Stimulated activated CD4-positive, alpha-beta T cell treated with anti-CD3 and anti-CD28 coated beads, TNF-alpha, amount 100 ng/mL, for 4 hours (primary cell): ENCODE data around the gene CPSF7.
A peak's percentile ranks its signal among the peaks of the same experiment; 100 is the strongest.
"Not testable (repeated sequence)": the region's sequence is repeated elsewhere in the genome, so short reads cannot be mapped to it uniquely, and the experiment has no call there.

Experiments
- DNase-seq, 3 experiments: peaks; one replicate each; pipeline ENCODE4 v3.0.0-alpha.2; 2020; ENCODE audit warnings: low read depth in 3 of 3

The CPSF7 gene, protein sequence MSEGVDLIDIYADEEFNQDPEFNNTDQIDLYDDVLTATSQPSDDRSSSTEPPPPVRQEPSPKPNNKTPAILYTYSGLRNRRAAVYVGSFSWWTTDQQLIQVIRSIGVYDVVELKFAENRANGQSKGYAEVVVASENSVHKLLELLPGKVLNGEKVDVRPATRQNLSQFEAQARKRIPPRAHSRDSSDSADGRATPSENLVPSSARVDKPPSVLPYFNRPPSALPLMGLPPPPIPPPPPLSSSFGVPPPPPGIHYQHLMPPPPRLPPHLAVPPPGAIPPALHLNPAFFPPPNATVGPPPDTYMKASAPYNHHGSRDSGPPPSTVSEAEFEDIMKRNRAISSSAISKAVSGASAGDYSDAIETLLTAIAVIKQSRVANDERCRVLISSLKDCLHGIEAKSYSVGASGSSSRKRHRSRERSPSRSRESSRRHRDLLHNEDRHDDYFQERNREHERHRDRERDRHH

DNA sequence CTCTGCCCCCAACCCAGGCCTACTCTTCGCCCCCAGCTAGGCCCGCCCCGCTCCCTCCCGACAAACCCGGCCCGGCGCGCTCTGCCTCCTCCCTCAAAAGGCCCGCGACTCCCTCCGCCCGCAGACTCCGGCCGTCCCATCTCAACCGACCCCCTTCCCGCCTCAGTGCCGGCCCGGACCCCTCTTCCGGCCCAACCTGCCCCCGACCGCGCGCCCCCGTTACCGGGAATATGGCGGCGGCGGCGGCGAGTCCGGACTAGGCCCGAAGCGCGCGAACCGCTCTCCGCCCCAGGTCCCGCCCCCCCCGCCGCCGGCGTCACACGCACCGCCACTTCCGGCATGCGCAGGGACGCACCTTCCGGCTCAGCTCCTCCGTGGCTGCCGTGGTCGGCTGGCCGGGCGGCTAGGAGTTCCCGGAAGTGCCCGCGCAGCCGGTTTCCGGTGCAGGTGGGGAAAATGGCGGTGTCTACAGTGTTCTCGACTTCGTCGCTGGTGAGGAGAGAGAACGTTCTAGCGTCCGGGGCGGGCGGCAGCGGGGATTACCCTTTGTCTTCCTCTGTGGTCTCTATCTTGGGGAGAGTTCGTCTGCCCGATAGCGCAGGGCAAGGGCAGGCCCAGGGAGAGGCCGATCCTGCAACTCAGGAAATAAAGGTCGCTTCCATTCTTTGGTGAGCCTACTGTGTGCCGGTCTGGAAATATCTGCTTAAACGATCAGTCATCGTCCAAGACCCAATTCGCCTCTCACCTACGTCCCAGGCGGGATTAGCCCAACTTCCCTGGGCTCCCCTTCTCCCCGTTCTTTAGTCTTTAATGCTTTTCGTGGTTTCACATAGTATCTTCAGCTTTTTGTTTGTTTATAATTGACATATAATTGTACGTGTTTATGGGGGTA is at the start of gene CPSF7, which contains the start of gene SDHAF2:
Gene CPSF7 (minus strand): TSS at position 285 of the 892 bp plus-strand sequence. CDS start 740 bp downstream, outside the sequence.
Gene SDHAF2 (plus strand): TSS at position 434 of the 892 bp plus-strand sequence. CDS start 23 bp downstream, at position 457.
- DNase-seq: peak; percentile 94 to 97 (median 94)

DNA sequence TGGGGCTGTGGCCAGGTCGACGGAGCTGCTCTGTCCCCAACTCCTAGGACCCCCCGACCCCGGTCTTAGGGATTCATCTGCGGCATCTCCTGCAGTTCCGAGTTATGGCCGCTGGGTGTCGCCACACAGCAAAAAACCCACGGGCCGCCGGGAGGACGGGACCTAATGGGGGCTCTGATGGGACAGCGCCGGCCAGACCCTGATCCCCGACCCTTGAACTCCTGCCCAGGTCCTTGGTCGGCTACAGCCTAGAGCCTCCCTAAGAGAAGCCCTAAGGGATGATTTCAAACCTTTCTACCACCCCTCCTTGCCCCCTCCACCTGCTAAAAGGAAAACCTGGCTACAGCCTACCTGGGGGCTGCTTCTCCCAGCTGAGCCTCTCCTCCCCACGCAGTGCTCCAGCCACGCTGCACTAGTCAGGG is 48.0 kb upstream of the CPSF7 start:
- DNase-seq: peak; percentile 21 to 31 (median 28)

DNA sequence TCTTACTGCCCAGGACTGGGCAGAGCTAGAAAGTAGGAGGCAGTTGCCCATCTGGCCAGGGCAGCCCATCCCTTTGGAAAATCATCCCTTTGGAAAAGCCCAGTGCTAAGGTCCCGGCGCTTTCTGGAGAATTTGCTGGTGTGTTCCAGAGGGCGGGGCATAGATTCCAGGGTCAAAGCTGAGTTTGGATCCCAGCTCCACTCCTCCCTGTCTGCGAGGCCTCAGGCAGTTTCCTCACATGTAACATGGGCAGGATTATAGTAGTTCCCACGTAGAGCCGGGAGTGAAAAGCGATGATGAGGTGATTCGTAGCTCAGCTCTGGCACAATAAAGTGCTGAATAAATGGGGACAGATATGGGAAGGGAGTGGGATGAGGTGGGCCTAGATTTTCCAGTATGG is 47.4 kb upstream of the CPSF7 start:
- no peak for DNase-seq

DNA sequence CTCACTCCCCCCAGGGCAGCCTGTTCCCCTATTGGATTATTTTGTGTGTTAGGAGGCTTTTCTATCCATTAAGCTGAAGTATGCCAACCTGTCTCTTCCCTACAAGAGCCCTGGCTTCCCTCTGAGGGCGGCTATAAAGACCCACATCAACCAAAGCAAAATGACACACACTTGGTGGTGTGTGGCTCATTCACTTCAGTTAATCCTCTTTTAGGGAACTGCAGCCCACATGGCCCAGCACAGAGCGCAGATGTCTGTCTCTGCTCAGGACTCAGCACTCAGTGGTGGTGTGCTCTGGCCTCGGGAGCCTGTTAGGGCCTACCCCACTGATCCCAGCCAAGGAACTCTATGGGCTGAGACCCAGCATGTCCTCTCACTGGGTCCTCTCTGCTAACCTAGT is 46.6 kb upstream of the CPSF7 start:
- no peak for DNase-seq

DNA sequence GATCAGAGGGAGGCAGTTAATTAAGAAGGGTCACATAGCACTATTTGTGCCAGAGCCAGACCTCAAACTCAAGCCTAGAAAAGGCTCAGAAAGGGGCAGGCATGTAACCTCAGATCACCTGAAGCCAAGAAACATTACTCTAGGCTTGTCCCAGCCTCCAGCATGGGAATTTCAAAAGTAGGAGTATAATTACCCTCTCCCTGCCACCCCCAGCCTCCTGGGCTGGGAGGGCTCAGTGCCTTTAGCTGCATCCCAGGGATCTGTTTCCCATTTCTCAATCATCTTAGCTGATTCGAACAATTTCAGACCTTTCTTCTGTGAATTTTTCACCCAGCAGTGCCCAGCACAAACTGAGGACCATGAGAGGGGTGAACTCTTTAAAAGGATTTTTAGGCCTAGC is 45.7 kb upstream of the CPSF7 start:
- DNase-seq: no peak

DNA sequence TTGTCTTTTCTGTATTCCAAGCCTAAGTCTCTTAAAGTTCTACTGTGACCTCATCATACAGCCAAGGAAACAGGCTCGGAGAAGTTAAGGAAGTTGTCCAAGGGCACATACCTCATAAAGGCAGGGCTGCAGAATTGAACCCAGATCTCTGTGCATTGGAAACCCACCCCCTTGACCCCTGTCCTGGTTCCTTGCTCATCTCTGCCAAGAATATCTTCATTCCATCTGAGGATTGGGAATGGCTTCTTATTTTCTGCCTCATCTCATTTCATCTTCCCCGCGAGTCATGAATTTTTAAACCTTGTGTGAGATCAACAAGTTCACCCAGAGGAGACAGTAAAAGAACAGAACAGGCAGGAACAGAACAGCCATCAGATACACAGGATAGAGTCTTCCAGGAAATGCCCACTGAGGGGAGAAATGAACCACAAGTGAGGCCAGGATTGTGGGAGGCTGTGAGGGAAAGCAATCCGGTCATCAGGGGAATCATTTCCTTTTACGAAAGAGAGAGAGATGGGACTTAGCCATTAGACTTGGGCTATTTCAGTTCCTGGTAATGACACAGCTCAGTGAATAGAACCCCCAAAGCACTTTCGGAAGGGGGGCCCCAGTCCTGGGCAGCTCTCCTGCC is 44.4 kb upstream of the CPSF7 start:
- DNase-seq: no peak

DNA sequence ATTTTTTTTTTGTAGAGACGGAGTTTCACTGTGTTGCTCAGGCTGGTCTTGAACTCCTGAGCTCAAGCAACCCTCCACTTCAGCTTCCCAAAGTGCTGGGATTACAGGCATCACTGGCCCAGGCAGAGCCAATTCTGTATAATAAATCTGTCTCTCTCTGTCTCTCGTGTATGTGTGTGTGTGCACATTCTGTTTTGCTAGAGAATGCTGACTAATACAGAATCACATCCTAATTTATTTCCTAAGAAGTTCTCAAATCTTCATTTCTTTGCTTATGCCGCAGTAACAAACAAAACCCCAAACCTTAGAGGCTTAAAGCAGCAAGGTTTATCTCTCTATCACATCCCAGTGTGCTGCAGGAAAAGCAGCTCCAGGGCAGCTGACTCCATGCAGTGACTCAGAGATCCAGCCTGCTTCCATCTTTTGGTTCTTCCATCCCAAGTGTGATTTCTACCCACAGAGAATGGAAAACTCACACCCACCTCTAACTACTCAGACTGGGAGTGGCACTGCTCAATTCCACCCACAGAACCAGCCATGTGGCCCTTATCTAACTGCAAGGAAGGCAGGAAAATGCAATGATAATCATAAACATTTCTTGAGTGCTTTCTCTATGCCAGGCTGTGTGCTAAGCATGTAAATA is 43.7 kb upstream of the CPSF7 start:
- no peak for DNase-seq

DNA sequence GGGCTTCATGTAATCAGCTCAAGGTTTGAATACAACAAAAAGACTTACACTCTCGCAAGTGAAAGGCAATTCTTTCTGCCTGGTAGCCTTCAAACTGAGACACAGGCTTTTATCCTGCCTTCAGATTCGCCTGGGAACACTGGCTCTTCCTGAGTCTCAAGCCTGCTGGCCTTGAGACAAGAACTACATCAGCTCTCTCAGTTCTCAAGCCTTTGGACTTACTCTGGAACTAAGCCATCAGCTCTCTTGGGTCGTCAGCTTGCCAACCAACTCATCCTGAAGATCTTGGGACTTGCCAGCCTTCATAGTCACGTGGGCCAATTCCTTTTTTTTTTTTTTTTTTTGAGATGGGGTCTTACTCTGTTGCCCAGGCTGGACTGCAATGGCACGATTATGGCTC is 43.1 kb upstream of the CPSF7 start:
- DNase-seq: no peak

DNA sequence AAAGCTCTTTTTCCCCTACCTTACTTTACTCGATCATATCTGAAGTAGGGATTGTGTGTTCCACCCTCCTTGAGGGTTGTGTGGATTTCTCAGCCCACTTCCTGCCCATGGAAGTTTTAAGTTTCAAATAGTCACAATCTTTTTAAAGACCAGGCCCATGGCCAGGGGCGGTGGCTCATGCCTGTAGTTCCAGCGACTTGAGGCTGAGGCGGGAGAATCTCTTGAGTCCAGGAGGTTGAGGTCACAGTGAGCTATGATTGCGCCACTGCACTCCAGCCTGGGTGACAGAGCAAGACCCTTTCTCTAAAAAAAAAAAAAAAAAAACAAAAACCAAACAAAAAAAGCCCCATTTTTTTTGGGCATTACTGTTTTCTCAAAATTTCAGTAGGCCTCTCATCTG is 42.5 kb upstream of the CPSF7 start:
- no peak for DNase-seq

DNA sequence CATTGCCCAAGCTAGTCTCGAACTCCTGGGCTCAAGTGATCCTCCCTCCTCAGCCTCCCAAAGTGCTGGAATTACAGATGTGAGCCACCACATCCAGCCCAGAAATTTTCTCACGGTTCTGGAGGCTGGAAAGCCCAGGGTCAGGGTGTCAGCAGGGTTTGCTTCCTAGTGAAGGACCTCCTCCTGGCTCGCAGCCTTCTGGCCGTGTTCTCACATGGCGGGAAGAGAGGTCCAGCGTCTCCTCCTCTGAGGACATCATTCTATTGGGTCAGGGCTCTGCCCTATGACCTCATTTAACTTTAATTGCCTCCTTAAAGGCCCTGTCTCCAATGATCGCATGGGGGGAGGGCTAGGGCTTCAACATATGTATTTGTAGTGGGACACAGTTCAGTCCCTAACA is 38.2 kb upstream of the CPSF7 start:
- no peak for DNase-seq

DNA sequence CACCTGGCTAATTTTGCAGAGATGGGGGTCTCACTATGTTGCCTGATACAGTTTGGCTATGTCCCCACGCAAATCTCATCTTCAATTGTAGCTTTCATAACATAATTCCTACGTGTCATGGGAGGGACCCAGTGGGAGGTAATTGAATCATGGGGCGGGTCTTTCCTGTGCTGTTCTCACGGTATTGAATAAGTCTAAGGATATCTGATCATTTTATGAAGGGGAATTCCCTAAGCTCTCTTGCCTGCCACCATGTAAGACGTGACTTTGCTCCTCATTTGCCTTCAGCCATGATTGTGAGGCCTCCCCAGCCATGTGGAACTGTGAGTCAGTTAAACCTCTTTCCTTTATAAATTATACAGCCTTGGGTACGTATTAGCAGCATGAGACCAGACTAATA is 37.8 kb upstream of the CPSF7 start:
- not testable (repeated sequence) for DNase-seq

DNA sequence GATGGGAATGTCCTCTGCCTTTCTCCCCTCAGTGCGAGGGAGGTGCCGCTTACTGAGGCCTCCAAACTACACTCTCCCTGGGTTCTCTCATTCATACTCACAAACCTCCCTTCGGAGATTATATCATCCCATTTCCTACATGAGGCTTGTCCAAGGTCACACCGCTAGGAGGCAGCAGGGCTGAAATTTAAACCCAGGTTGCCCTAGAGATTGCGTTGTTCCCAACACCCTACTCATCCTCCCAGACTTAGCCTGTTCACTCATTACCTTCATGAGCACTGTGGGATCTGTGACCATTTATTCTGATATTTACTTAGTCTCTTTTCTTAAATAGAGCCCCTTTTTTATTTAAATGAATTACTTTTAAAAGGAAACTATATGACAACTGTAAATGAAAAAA is 31.2 kb upstream of the CPSF7 start:
- no peak for DNase-seq

DNA sequence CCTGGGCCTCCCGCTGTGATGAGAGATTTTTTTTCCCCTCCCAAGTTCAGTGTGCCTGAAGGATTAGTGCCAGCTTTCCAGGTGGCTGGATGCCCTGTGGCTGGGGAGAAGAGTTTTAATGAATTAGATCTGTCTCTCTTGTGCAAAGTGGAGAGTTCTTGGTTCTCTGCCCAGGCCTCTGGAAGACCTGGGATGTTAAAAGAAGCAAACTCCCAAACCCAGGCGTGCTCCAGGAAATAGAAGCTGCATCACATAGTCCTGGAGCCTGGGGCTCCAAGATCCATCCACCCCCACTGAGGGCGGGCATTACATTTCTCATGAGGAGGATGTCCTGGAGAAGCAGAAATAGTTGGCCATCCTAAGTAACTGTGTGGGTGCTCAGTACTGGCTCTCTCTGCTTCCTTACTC is 30.7 kb upstream of the CPSF7 start:
- no peak for DNase-seq

DNA sequence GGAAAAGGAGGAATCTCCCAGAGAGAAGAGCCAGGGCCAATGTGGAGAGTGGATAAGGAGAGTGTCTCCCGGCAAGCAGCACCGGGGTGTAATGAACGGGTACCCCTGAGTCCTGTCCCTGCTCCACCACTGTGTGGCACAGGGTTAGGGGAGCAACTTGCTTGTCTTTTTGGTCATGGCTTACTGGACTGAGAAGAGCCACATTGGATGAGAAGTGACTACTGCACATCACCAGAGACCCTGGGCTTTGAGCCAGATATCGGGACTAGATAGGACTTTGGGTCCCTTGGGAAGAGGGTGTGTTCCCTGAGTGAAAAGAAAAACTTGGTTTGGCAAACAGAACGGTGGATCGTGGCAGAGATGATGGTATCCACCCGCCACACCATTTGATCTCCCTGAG is 24.7 kb upstream of the CPSF7 start:
- DNase-seq: no peak

DNA sequence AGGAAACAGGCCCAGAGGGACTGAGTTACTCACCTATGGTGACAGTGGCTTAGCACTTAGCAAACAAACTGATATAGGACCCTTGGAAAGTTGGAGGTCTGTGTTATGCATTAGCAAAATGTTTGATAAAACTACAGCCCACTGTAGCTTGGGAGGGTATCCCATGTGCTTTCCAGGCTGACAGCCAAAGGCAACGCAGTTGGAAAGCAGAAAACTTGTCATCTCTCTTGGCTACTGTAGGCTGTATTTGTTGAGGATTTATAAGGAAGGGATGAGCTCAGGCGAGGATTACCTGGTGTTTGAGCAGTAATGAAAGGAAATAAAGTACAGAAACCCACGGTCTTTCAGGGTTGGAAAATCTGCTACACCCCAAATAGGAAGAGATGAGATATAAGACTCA is 23.9 kb upstream of the CPSF7 start:
- no peak for DNase-seq

DNA sequence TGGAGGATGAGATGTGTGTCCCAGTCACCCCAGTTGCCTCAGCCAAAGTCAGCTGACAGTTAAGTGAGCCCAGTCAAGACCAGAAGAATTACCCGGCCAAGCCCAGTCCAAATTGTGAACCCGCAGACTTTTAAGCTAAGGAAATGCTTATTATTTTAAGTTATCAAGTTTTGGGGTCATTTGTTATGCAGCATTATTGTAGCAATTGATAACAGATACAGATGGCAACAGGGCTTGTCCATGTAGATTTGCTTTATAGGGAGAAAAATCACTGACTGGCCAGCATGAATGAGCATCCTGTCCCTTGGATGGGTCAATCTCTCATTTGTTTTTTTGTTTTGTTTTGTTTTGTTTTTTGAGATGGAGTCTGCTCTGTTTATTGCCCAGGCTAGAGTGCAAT is 23.1 kb upstream of the CPSF7 start:
- no peak for DNase-seq

DNA sequence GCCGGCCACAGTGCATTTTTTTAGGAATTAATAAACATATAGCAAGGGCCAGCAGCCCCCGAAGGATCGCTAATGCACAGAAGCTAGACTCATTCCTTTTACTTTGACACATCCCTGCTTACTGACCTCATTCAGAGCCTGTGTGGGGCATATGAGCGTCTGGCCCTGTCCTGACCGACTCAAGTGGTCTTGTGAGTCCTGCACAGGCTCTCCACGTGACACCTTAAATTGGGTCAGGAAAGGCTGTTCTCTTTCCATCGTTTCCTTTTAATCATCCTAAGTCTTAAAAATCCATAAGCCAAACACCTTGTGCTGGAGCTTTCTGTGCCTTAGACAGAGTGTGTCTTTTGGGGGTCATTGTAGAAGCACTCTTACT is 18.8 kb upstream of the CPSF7 start:
- DNase-seq: no peak

DNA sequence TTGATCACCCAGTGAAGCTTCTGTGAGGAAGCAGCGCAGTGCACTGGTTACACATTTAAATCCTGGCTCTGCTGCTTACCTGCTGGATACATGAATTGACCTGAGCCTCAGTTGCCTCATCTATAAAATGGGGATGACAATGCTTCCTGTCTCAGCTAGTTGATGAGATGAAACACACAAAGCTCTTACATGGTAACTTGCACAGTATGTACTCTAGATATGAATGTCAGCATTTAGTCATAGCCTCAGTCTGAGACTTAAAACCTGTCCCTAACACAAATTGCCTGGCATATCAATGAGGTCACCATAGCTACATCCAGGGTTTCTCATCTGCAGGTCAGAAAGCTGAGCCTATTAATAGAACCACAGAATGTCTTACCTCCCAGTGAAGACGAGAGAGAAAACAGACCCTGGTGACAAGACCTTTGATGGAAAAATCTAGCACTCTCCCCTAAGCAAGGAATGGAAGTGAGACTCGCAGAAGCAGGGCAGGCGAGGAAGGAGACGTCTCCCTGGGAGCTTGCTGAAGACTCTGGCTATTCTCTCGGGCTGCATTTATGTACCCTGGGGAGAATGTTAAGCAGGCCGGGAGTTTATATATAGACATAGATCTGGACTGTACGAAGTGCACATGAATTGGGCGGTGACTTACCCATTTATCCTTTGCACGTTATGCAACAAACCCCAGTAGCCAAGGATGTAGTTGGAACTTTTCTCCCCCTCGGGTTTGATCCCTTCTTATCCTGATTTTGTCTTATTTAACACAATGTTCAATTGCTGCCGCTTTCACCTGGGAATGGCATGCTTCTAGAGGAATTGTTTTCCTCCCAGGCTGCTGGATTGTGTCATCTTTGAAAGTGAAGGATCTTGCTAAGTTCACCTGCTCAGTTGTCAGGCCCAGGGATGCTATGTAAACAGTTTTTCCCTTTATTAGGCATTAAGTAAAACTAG is 18.1 kb upstream of the CPSF7 start:
- DNase-seq: no peak

DNA sequence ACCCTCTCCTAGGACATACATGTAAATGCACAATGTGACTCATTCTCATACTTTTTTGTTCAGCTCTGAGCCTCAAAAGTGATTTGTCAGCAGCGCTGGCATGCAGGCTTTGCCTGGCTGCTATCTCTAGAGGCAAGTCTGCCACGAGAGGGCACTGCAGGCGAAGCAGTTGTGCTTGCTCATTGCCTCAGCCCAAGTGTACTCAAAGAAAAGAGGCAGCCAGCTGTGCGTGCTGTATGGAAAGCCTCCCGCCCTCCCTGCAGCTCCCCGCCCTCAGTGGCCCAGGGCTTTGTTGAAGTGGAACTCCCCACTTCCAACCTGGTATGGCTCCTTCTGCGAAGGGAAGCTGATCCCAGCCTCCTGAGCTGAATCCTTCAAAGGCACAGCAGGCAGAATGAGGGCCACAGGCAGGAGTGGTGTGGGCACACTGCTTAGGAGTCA is 16.5 kb upstream of the CPSF7 start:
- DNase-seq: peak; percentile 45 to 64 (median 62)

DNA sequence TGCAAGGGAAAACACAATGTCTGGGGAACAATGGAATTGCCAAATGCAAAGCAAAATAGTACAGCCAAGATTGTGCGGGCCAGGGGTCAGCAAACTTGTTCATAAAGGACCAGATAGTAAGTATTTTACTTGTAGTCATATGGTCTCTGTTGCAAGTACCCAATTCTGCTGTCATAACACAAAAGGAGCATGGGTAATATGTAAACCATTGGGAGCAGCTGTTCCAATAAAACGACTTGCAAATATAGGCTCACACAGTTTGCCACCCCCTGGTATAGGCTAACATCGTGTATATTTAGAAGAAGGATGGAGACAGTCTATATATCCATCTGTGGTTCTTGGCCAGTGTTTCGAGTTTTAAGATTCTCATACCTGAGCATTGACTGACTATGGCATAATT is 15.7 kb upstream of the CPSF7 start:
- no peak for DNase-seq
